Umbilical cord (tissue), 2 donors: ENCODE results near the gene PCDHA12. TPM values are rescaled to one million over a fixed set of nuclear protein-coding genes. Genes with fewer than 3 reads are reported as not detected.
"Not testable (repeated sequence)": the region's sequence is repeated elsewhere in the genome, so short reads cannot be mapped to it uniquely, and the experiment has no call there.

Source experiments
- DNase-seq: peaks from one replicate; pipeline ENCODE4 v3.0.0-alpha.2; 2015; ENCODE audit warnings: low spot score
- total RNA-seq: library from RNA; depleted of rRNA; stranded (reverse); fragments of >200 nt; gene quantifications from one replicate; pipeline ENCODE4 v1.2.3, GENCODE V29; 2014; ENCODE audit warnings: low replicate concordance; ENCODE audit not compliant: insufficient read depth

Gene PCDHA12
- total RNA-seq = 2.9 TPM

GRCh38 chr5:140875085-140876065, at the start of gene PCDHA12:
PCDHA12 (plus strand) TSS chr5:140875308; CDS start chr5:140875473, 165 bp downstream.
- DNase-seq = no peak

GRCh38 chr5:140827704-140828361, 47.3 kb upstream of the PCDHA12 start, which contains the start of gene PCDHA6:
PCDHA6 (plus strand) TSS chr5:140827960; CDS start chr5:140828092, 132 bp downstream.
- DNase-seq = no peak

- DNase-seq = no peak
Observed at GRCh38 chr5:140828362-140828737, 46.8 kb upstream of the PCDHA12 start.

GRCh38 chr5:140829511-140830501, 45.3 kb upstream of the PCDHA12 start:
- DNase-seq = not testable (repeated sequence)

GRCh38 chr5:140833993-140834392, 41.1 kb upstream of the PCDHA12 start, which contains the start of gene PCDHA7:
PCDHA7 (plus strand) TSS chr5:140834269; CDS start chr5:140834384, 115 bp downstream.
- no peak for DNase-seq

- DNase-seq = not testable (repeated sequence)
Observed at GRCh38 chr5:140834439-140835008, 40.6 kb upstream of the PCDHA12 start.

- DNase-seq = no peak
Observed at GRCh38 chr5:140835622-140836510, 39.2 kb upstream of the PCDHA12 start.

- no peak for DNase-seq
Observed at GRCh38 chr5:140840978-140841962, 33.8 kb upstream of the PCDHA12 start, which contains the start of gene PCDHA8. PCDHA8 (plus strand) TSS chr5:140841187; CDS start chr5:140841322, 135 bp downstream.

- no peak for DNase-seq
Observed at GRCh38 chr5:140842798-140843733, 32.0 kb upstream of the PCDHA12 start.

- not testable (repeated sequence) for DNase-seq
Observed at GRCh38 chr5:140848139-140849102, 26.7 kb upstream of the PCDHA12 start, which contains the start of gene PCDHA9. PCDHA9 (plus strand) TSS chr5:140848382; CDS start chr5:140848496, 114 bp downstream.

- DNase-seq = not testable (repeated sequence)
Observed at GRCh38 chr5:140849831-140850634, 25.1 kb upstream of the PCDHA12 start.

- DNase-seq = no peak
Observed at GRCh38 chr5:140855772-140856674, 19.1 kb upstream of the PCDHA12 start, which contains the start of gene PCDHA10. PCDHA10 (plus strand) TSS chr5:140855897; CDS start chr5:140856049, 152 bp downstream.

GRCh38 chr5:140857177-140857986, 17.7 kb upstream of the PCDHA12 start:
- DNase-seq = no peak
